Breast epithelium (tissue), 3 donors: ENCODE results near the gene EP400.

Source experiments
- CTCF ChIP-seq, 3 donors: fragments of 450-650 bp; IDR thresholded peaks; one replicate each; pipeline ENCODE4 v1.5.1; 2016 to 2017; ENCODE audit warnings: antibody characterized with exemption in 3 of 3, mild to moderate bottlenecking in 3 of 3, moderate library complexity in 3 of 3
- POLR2AphosphoS5 ChIP-seq, 3 donors: sonication (generic); formaldehyde crosslinking; IDR thresholded peaks; one replicate each; pipeline ENCODE4 v1.6.1; 2017; ENCODE audit warnings: antibody characterized with exemption in 3 of 3

- TF ChIP-seq CTCF (IDR thresholded peaks at IDR 0.05): no peak
- TF ChIP-seq POLR2AphosphoS5 (IDR thresholded peaks at IDR 0.05): no peak
These were observed 50.6 kb downstream of the EP400 start for GRCh38 chr12:132000286-132000872.
